ENCODE data around the gene LIX1L.
"Not testable (repeated sequence)": the region's sequence is repeated elsewhere in the genome, so short reads cannot be mapped to it uniquely, and the experiment has no call there.

DNA sequence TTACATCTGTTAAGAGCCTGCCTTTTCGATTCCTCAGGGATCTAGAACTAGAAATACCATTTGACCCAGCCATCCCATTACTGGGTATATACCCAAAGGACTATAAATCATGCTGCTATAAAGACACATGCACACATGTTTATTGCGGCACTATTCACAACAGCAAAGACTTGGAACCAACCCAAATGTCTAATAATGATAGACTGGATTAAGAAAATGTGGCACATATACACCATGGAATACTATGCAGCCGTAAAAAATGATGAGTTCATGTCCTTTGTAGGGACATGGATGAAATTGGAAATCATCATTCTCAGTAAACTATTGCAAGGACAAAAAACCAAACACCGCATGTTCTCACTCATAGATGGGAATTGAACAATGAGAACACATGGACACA lies 37.5 kb downstream of the LIX1L start:
- TF ChIP-seq EZH2 (IDR thresholded peaks at IDR 0.05); CEBPB (IDR thresholded peaks at IDR 0.05; ENCODE audit: low read depth): not testable (repeated sequence)
- TF ChIP-seq, protein P1, sequence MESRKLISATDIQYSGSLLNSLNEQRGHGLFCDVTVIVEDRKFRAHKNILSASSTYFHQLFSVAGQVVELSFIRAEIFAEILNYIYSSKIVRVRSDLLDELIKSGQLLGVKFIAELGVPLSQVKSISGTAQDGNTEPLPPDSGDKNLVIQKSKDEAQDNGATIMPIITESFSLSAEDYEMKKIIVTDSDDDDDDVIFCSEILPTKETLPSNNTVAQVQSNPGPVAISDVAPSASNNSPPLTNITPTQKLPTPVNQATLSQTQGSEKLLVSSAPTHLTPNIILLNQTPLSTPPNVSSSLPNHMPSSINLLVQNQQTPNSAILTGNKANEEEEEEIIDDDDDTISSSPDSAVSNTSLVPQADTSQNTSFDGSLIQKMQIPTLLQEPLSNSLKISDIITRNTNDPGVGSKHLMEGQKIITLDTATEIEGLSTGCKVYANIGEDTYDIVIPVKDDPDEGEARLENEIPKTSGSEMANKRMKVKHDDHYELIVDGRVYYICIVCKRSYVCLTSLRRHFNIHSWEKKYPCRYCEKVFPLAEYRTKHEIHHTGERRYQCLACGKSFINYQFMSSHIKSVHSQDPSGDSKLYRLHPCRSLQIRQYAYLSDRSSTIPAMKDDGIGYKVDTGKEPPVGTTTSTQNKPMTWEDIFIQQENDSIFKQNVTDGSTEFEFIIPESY (IDR thresholded peaks at IDR 0.05; ENCODE audit: extremely low read depth, insufficient replicate concordance, low read length): not testable (repeated sequence)
- TF ChIP-seq, protein P2, sequence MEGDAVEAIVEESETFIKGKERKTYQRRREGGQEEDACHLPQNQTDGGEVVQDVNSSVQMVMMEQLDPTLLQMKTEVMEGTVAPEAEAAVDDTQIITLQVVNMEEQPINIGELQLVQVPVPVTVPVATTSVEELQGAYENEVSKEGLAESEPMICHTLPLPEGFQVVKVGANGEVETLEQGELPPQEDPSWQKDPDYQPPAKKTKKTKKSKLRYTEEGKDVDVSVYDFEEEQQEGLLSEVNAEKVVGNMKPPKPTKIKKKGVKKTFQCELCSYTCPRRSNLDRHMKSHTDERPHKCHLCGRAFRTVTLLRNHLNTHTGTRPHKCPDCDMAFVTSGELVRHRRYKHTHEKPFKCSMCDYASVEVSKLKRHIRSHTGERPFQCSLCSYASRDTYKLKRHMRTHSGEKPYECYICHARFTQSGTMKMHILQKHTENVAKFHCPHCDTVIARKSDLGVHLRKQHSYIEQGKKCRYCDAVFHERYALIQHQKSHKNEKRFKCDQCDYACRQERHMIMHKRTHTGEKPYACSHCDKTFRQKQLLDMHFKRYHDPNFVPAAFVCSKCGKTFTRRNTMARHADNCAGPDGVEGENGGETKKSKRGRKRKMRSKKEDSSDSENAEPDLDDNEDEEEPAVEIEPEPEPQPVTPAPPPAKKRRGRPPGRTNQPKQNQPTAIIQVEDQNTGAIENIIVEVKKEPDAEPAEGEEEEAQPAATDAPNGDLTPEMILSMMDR (IDR thresholded peaks at IDR 0.05 in 2 of 3, conservative IDR thresholded peaks at IDR 0.05 in 1 of 3; ENCODE audit: borderline replicate concordance in 1 of 3, insufficient read depth in 1 of 3, low read depth in 2 of 3, low read length in 2 of 3): not testable (repeated sequence)

All from HCT116 (cell line).